Transverse colon (tissue), 4 donors: ENCODE measurements around the gene PPP1R10. TPM values are rescaled to one million over a fixed set of nuclear protein-coding genes. Genes with fewer than 3 reads are reported as not detected.

Source experiments
- DNase-seq: peaks from one replicate; pipeline ENCODE4 v3.0.0-alpha.2; 2019
- H3K27ac ChIP-seq, 4 donors: fragments of 200-600 bp; sonication (generic); 2 replicates each; pipeline ENCODE4 v1.5.1; 2016 to 2018; ENCODE audit warnings: inconsistent platforms in 4 of 4
- H3K27me3 ChIP-seq: fragments of 200-600 bp; sonication (generic); 2 replicates; pipeline ENCODE4 v1.5.1; 2017; ENCODE audit warnings: inconsistent platforms
- H3K36me3 ChIP-seq, 4 donors: fragments of 200-600 bp; sonication (generic); 2 replicates each; pipeline ENCODE4 v1.5.1; 2017 to 2019; ENCODE audit warnings: inconsistent platforms in 4 of 4
- H3K4me1 ChIP-seq, 4 donors: fragments of 200-600 bp; sonication (generic); 2 replicates each; pipeline ENCODE4 v1.5.1; 2017 to 2020; ENCODE audit warnings: inconsistent platforms in 4 of 4
- H3K4me3 ChIP-seq, 4 donors: fragments of 200-600 bp; sonication (generic); 1 replicate in 1 of 4; 2 replicates in 3 of 4; pipeline versions ENCODE4 v1.5.1 to v1.6.1; 2017 to 2019; ENCODE audit warnings: inconsistent platforms in 4 of 4
- H3K9me3 ChIP-seq, 2 donors: fragments of 200-600 bp; sonication (generic); 2 replicates each; pipeline ENCODE4 v1.5.1; 2017 to 2019; ENCODE audit warnings: inconsistent platforms in 2 of 2
- CTCF ChIP-seq, 5 experiments: fragments of 200-600 bp in 3 of 5; fragments of 450-650 bp in 2 of 5; sonication (generic) in 3 of 5; IDR thresholded peaks; 1 replicate in 2 of 5; 2 replicates in 3 of 5; pipeline ENCODE4 v1.5.1; 2016 to 2017; ENCODE audit warnings: antibody characterized with exemption in 5 of 5, inconsistent platforms in 3 of 5, mild to moderate bottlenecking in 2 of 5, moderate library complexity in 1 of 5
- EP300 ChIP-seq: sonication (generic); formaldehyde crosslinking; IDR thresholded peaks from one replicate; pipeline ENCODE4 v1.6.1; 2017; ENCODE audit warnings: antibody characterized with exemption, low read depth
- POLR2A ChIP-seq: fragments of 450-650 bp; IDR thresholded peaks from one replicate; pipeline ENCODE4 v1.6.1; 2016; ENCODE audit warnings: antibody characterized with exemption, mild to moderate bottlenecking, moderate library complexity
- POLR2AphosphoS5 ChIP-seq, 3 donors: sonication (generic); formaldehyde crosslinking; IDR thresholded peaks; one replicate each; pipeline ENCODE4 v1.6.1; 2016; ENCODE audit warnings: antibody characterized with exemption in 3 of 3
- WGBS, 2 donors: methylation state at CpG; one replicate each; pipeline ENCODE4 v1.1.5; 2018; ENCODE audit warnings: low coverage in 1 of 2; 5-methylcytosine and 5-hydroxymethylcytosine counted together
- in situ Hi-C, 4 donors: fragments of 200-750 bp; cut with MboI; loops; one replicate each; pipeline versions ENCODE4 v1.15.0 to v1.15.1; 2017; ENCODE audit warnings: low sequenced_read_pairs in 3 of 4, low pct_ligation_motif_present in 1 of 4, low pct_unique_long_range_greater_than_20kb in 1 of 4
- intact Hi-C: fragments of 100-400 bp; cut with DNase I; formaldehyde crosslinking; loops from one replicate; pipeline ENCODE4 v1.15.1; 2023; ENCODE audit warnings: low total_unique reads
- total RNA-seq, 4 donors: library from RNA; depleted of rRNA; stranded (reverse); fragments of >200 nt; gene quantifications; one replicate each; pipeline ENCODE4 v1.1.0, GENCODE V29; 2016

The PPP1R10 gene
- total RNA-seq, 4 donors from 2014 or later: 35.5 to 62.5 (median 53.8) TPM

DNA sequence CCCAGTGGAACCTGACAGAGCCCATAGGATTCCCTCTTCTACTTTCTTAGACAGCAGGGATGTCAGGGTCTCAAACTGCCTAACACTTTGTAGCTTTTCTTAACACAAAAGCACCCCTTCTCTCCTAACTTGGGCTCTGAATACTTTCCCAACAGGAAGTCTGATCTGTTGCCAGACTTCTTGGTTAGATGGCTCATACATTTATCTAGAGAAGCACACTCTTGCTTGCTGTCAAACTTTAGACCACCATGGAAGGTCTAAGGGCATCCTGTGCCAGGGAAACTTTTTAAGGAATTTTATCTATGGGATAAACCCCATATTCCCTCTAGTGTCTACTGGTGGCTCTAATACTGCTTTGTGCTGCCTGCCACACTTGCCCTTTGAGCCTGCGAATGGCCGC, 26.6 kb upstream of the PPP1R10 start:
- intact Hi-C loops: no loop called here
- Histone ChIP-seq H3K9me3 (no peaks in the 10 kb centered on the region), H3K4me3 (no peak overlapping the region), H3K4me1 (peaks cover 13 to 32% (median 19%) of the 10 kb centered on the region in 4 donors), H3K27me3 (no peaks in the 10 kb centered on the region), H3K36me3 (peaks cover 0 to 4% (median 0%) of the 10 kb centered on the region in 4 donors), H3K27ac (no peak overlapping the region)
- TF ChIP-seq CTCF (IDR thresholded peaks at IDR 0.05) (no peak), POLR2AphosphoS5 (IDR thresholded peaks at IDR 0.05) (no peak), EP300 (no peak), POLR2A (no peak)
- in situ Hi-C loops: no loop called here
- WGBS, 2 donors: 96% methylated on average over 2 of the region's 2 CpGs; no CpG with 5 or more reads in 1 of the 2 donors
- DNase-seq: no peak

GRCh38 chr6:30641048-30641447, 24.0 kb upstream of the PPP1R10 start:
- Histone ChIP-seq H3K4me3 (no peak overlapping the region), H3K27ac (no peak overlapping the region), H3K9me3 (no peaks in the 10 kb centered on the region), H3K4me1 (peaks cover 2 to 18% (median 4%) of the 10 kb centered on the region in 4 donors), H3K27me3 (no peaks in the 10 kb centered on the region), H3K36me3 (peaks cover 0 to 4% (median 0%) of the 10 kb centered on the region in 4 donors)
- intact Hi-C loops (no loop called here), in situ Hi-C loops (no loop called here)
- no peak for DNase-seq
- WGBS, 2 donors: 92% methylated on average over 1 of the region's 1 CpG; no CpG with 5 or more reads in 1 of the 2 donors
- TF ChIP-seq CTCF (IDR thresholded peaks at IDR 0.05) (no peak), EP300 (no peak), POLR2A (peak; percentile 15), POLR2AphosphoS5 (IDR thresholded peaks at IDR 0.05) (no peak)

- in situ Hi-C loops (no loop called here), intact Hi-C loops (no loop called here)
- Histone ChIP-seq H3K27ac (no peak overlapping the region), H3K36me3 (peaks cover 0 to 4% (median 0%) of the 10 kb centered on the region in 4 donors), H3K4me3 (no peak overlapping the region), H3K4me1 (peaks cover 0 to 15% (median 0%) of the 10 kb centered on the region in 4 donors), H3K9me3 (no peaks in the 10 kb centered on the region), H3K27me3 (no peaks in the 10 kb centered on the region)
- 83% methylated on average over 10 of the region's 10 CpGs; no CpG with 5 or more reads in 1 of the 2 donors for WGBS, 2 donors
- TF ChIP-seq POLR2A: no peak
- DNase-seq: no peak
Observed at GRCh38 chr6:30640481-30640880, 23.4 kb upstream of the PPP1R10 start.

DNA sequence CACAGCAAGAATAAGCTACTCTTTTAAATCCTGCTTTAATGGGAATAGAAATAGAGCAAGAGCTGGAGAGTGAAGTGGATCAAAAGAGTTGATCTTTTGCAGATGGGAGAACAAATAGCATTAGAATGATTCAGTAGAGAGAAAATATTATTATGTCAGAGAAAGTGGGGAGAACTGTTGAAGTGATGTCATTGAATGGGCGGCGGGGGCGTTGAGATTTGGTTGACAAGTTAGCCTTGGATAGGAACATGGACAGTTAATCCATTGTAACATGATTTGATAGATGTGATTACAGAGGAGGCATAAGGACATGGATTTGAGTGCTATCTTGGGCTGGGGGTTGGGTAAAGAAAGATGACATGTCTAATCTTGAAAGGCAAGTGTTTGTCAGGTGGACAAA, 18.8 kb upstream of the PPP1R10 start:
- H3K36me3 ChIP-seq: peaks cover 0 to 5% (median 2%) of the 10 kb centered on the region in 4 donors
- peaks cover 0 to 5% (median 0%) of the 10 kb centered on the region in 4 donors for H3K4me1 ChIP-seq
- 96 to 97% methylated on average over 3 of the region's 3 CpGs for WGBS, 2 donors
- no peak overlapping the region for H3K27ac ChIP-seq
- TF ChIP-seq CTCF (IDR thresholded peaks at IDR 0.05) (no peak), EP300 (no peak), POLR2AphosphoS5 (IDR thresholded peaks at IDR 0.05) (no peak), POLR2A (no peak)
- H3K27me3 ChIP-seq: no peaks in the 10 kb centered on the region
- intact Hi-C loops: no loop called here
- DNase-seq: no peak
- in situ Hi-C loops: no loop called here
- no peak overlapping the region for H3K4me3 ChIP-seq
- H3K9me3 ChIP-seq: no peaks in the 10 kb centered on the region
